Fibroblast of lung (primary cell): ENCODE data around the gene SRRM3. TPM values are rescaled to one million over a fixed set of nuclear protein-coding genes. Genes with fewer than 3 reads are reported as not detected.

ENCODE experiments used
- DNase-seq, 2 donors: peaks; one replicate each; pipeline versions ENCODE4 v3.0.0 to v3.0.0-alpha.2; 2010; ENCODE audit warnings: low read depth in 2 of 2
- H2AFZ ChIP-seq: 2 replicates; pipeline ENCODE4 v1.5.1; 2012; ENCODE audit warnings: low read length, control low read depth, inconsistent platforms
- H3K27ac ChIP-seq: 2 replicates; pipeline ENCODE4 v1.5.1; 2011; ENCODE audit warnings: low read length, control low read depth; ENCODE audit not compliant: insufficient read depth
- H3K27me3 ChIP-seq: 2 replicates; pipeline ENCODE4 v1.5.1; 2011; ENCODE audit warnings: mild to moderate bottlenecking, low read length; ENCODE audit not compliant: control insufficient read depth, insufficient read depth
- H3K36me3 ChIP-seq: 2 replicates; pipeline ENCODE4 v1.5.1; 2011; ENCODE audit warnings: low read length; ENCODE audit not compliant: control insufficient read depth, insufficient read depth
- H3K4me1 ChIP-seq: 2 replicates; pipeline ENCODE4 v1.5.1; 2011; ENCODE audit warnings: low read length; ENCODE audit not compliant: control insufficient read depth, insufficient read depth; ENCODE audit errors: extremely low read depth
- H3K4me2 ChIP-seq: 2 replicates; pipeline ENCODE4 v1.5.1; 2011; ENCODE audit warnings: low read length, control low read depth; ENCODE audit not compliant: insufficient read depth; ENCODE audit errors: extremely low read depth
- H3K4me3 ChIP-seq, 4 experiments: fragments of 200-600 bp in 1 of 4; sonication (generic) in 1 of 4; replicated peaks in 1 of 4; 2 replicates each; pipeline ENCODE4 v1.5.1; 2011 to 2016; ENCODE audit warnings: low read length in 4 of 4, low read depth in 3 of 4, mild to moderate bottlenecking in 3 of 4, control low read depth in 2 of 4, inconsistent platforms in 1 of 4, mixed read lengths in 1 of 4; ENCODE audit not compliant: insufficient read depth in 1 of 4; ENCODE audit errors: control extremely low read depth in 1 of 4
- H3K79me2 ChIP-seq: 2 replicates; pipeline ENCODE4 v1.5.1; 2012; ENCODE audit warnings: mild to moderate bottlenecking, low read length, inconsistent platforms; ENCODE audit not compliant: control insufficient read depth, insufficient read depth
- H3K9ac ChIP-seq: 2 replicates; pipeline ENCODE4 v1.5.1; 2011; ENCODE audit warnings: mild to moderate bottlenecking, low read length, control low read depth; ENCODE audit not compliant: insufficient read depth
- H3K9me3 ChIP-seq: 2 replicates; pipeline ENCODE4 v1.5.1; 2012; ENCODE audit warnings: low read depth, low read length; ENCODE audit not compliant: control insufficient read depth, insufficient read depth
- H4K20me1 ChIP-seq: 2 replicates; pipeline ENCODE4 v1.5.1; 2011; ENCODE audit warnings: low read length; ENCODE audit not compliant: control insufficient read depth, insufficient read depth; ENCODE audit errors: extremely low read depth
- CTCF ChIP-seq, 2 donors: IDR thresholded peaks in 1 of 2; conservative IDR thresholded peaks in 1 of 2; 1 replicate in 1 of 2; 2 replicates in 1 of 2; pipeline ENCODE4 v1.5.1; 2011 to 2012; ENCODE audit warnings: low read length in 2 of 2, control low read depth in 1 of 2, inconsistent platforms in 1 of 2, low read depth in 1 of 2, mild to moderate bottlenecking in 1 of 2
- EZH2 ChIP-seq: IDR thresholded peaks from 2 replicates; pipeline ENCODE4 v1.5.1; 2012; ENCODE audit warnings: low read length, control low read depth, mild to moderate bottlenecking; ENCODE audit errors: missing control alignments
- polyA plus RNA-seq, 2 donors: library from polyadenylated mRNA; depleted of rRNA in 1 of 2; stranded (reverse) in 1 of 2; unstranded in 1 of 2; fragments of >200 nt; gene quantifications; 2 replicates each; pipeline ENCODE4 v1.2.1, GENCODE V29; 2011 to 2012; ENCODE audit warnings: missing spikeins in 1 of 2
- total RNA-seq: library from RNA; depleted of rRNA; stranded (reverse); fragments of >200 nt; gene quantifications from 2 replicates; pipeline ENCODE4 v1.2.1, GENCODE V29; 2014

The SRRM3 gene
- total and polyA plus RNA-seq, 2 donors (not counting 1 experiment from before 2014, with no cell fraction given), result 0.40 to 1.7 TPM

GRCh38 chr7:76262683-76263402 is 61.1 kb downstream of the SRRM3 start:
- no peak overlapping the region for H3K4me3 ChIP-seq
- TF ChIP-seq CTCF (conservative IDR thresholded peaks at IDR 0.05 in 1 of 2, IDR thresholded peaks at IDR 0.05 in 1 of 2; ENCODE audit: low read depth in 1 of 2, low read length in 2 of 2) (peak; percentile 83 to 86), EZH2 (no peak)
- H3K9me3 ChIP-seq, result no peaks in the 10 kb centered on the region
- H3K4me1 ChIP-seq, result no peaks in the 10 kb centered on the region
- DNase-seq, result peak; percentile 47 to 63
- H4K20me1 ChIP-seq, result peaks cover 2% of the 10 kb centered on the region
- no peak overlapping the region for H2AFZ ChIP-seq
- H3K36me3 ChIP-seq, result no peaks in the 10 kb centered on the region
- H3K27ac ChIP-seq, result no peak overlapping the region
- no peaks in the 10 kb centered on the region for H3K79me2 ChIP-seq
- no peak overlapping the region for H3K9ac ChIP-seq
- no peak overlapping the region for H3K4me2 ChIP-seq
- H3K27me3 ChIP-seq, result peaks cover 8% of the 10 kb centered on the region

GRCh38 chr7:76265299-76265698 is 63.6 kb downstream of the SRRM3 start:
- Histone ChIP-seq H3K36me3 (no peaks in the 10 kb centered on the region), H3K4me1 (no peaks in the 10 kb centered on the region), H3K27me3 (peaks cover 18% of the 10 kb centered on the region), H3K27ac (no peak overlapping the region), H3K9me3 (no peaks in the 10 kb centered on the region), H3K9ac (no peak overlapping the region), H4K20me1 (peaks cover 2% of the 10 kb centered on the region), H3K79me2 (no peaks in the 10 kb centered on the region), H3K4me3 (no peak overlapping the region), H2AFZ (no peak overlapping the region), H3K4me2 (no peak overlapping the region)
- no peak for DNase-seq
- TF ChIP-seq EZH2, result no peak
- TF ChIP-seq CTCF (conservative IDR thresholded peaks at IDR 0.05 in 1 of 2, IDR thresholded peaks at IDR 0.05 in 1 of 2; ENCODE audit: low read depth in 1 of 2, low read length in 2 of 2), result no peak

- H3K79me2 ChIP-seq, result no peaks in the 10 kb centered on the region
- no peak overlapping the region for H3K9ac ChIP-seq
- peak overlapping the region; percentile 53 for H2AFZ ChIP-seq
- H3K36me3 ChIP-seq, result no peaks in the 10 kb centered on the region
- no peak for DNase-seq
- H4K20me1 ChIP-seq, result peaks cover 2% of the 10 kb centered on the region
- peaks cover 24% of the 10 kb centered on the region for H3K27me3 ChIP-seq
- no peaks in the 10 kb centered on the region for H3K4me1 ChIP-seq
- TF ChIP-seq CTCF (conservative IDR thresholded peaks at IDR 0.05 in 1 of 2, IDR thresholded peaks at IDR 0.05 in 1 of 2; ENCODE audit: low read depth in 1 of 2, low read length in 2 of 2), result no peak
- peak; percentile 98 for TF ChIP-seq EZH2
- H3K9me3 ChIP-seq, result no peaks in the 10 kb centered on the region
- no peak overlapping the region for H3K4me3 ChIP-seq
- no peak overlapping the region for H3K27ac ChIP-seq
- peak overlapping the region; percentile 64 for H3K4me2 ChIP-seq
Measured at GRCh38 chr7:76267107-76267893, 65.6 kb downstream of the SRRM3 start.
